K562 (cell line): ENCODE measurements around the gene ARL3. TPM values are rescaled to one million over a fixed set of nuclear protein-coding genes. Genes with fewer than 3 reads are reported as not detected.
A peak's percentile ranks its signal among the peaks of the same experiment; 100 is the strongest.

ENCODE experiments used
- ARID1B ChIP-seq: fragments of 450-650 bp; IDR thresholded peaks from 2 replicates; pipeline ENCODE4 v1.6.1; 2016; ENCODE audit warnings: antibody characterized with exemption, mild to moderate bottlenecking, inconsistent platforms
- ATF1 ChIP-seq, 2 experiments: fragments of 450-650 bp in 1 of 2; IDR thresholded peaks; 2 replicates each; pipeline ENCODE4 v1.6.1; 2016; ENCODE audit warnings: missing compliant biosample characterization in 1 of 2, missing genetic modification characterization in 1 of 2
- C11orf30 ChIP-seq: fragments of 450-650 bp; IDR thresholded peaks from 2 replicates; pipeline ENCODE4 v1.6.1; 2016; ENCODE audit warnings: low read depth, mild to moderate bottlenecking
- CBFA2T2 ChIP-seq: fragments of 450-650 bp; conservative IDR thresholded peaks from 2 replicates; pipeline ENCODE4 v1.6.1; 2017; ENCODE audit warnings: mild to moderate bottlenecking
- CHD4 ChIP-seq: fragments of 200-600 bp; sonication (generic); IDR thresholded peaks from 3 replicates; pipeline ENCODE4 v1.6.1; 2012; ENCODE audit warnings: low read depth, mild to moderate bottlenecking, mixed read lengths, low read length, inconsistent platforms; ENCODE audit not compliant: insufficient read depth, insufficient replicate concordance, poor library complexity, severe bottlenecking
- E2F3 ChIP-seq: fragments of 250-450 bp; sonication (Bioruptor Pico); IDR thresholded peaks from 2 replicates; pipeline ENCODE4 v1.4.0; 2020; ENCODE audit warnings: mild to moderate bottlenecking
- GABPA ChIP-seq: fragments of 200-800 bp; sonication (Bioruptor generic); conservative IDR thresholded peaks from 2 replicates; pipeline ENCODE4 v1.6.1; 2016; ENCODE audit warnings: low read depth, missing genetic modification characterization, missing compliant biosample characterization
- HDAC1 ChIP-seq, 2 experiments: fragments of 450-650 bp; IDR thresholded peaks; 2 replicates each; pipeline ENCODE4 v1.6.1; 2016 to 2017; ENCODE audit warnings: inconsistent platforms in 1 of 2, mild to moderate bottlenecking in 1 of 2, moderate library complexity in 1 of 2
- KLF1 ChIP-seq: fragments of 450-650 bp; IDR thresholded peaks from 2 replicates; pipeline ENCODE4 v1.6.1; 2016; ENCODE audit warnings: missing genetic modification characterization, missing compliant biosample characterization
- NCOR1 ChIP-seq: fragments of 450-650 bp; IDR thresholded peaks from 2 replicates; pipeline ENCODE4 v1.6.1; 2016; ENCODE audit warnings: mild to moderate bottlenecking, moderate library complexity
- PHF21A ChIP-seq: fragments of 450-650 bp; IDR thresholded peaks from 2 replicates; pipeline ENCODE4 v1.6.1; 2017; ENCODE audit warnings: low read depth, borderline replicate concordance
- RBM25 ChIP-seq: fragments of 200-400 bp; formaldehyde crosslinking; IDR thresholded peaks from 2 replicates; pipeline ENCODE4 v1.6.1; 2018; ENCODE audit warnings: low read length, low read depth, moderate library complexity; ENCODE audit not compliant: severe bottlenecking
- RFX1 ChIP-seq: fragments of 450-650 bp; IDR thresholded peaks from 2 replicates; pipeline ENCODE4 v1.6.1; 2016; ENCODE audit warnings: mild to moderate bottlenecking, moderate library complexity
- RFX5 ChIP-seq: IDR thresholded peaks from 2 replicates; pipeline ENCODE4 v1.6.1; 2011; ENCODE audit warnings: low read depth, mild to moderate bottlenecking, improper control_type of control experiment, low read length
- SLC30A9 ChIP-seq: fragments of 250-450 bp; sonication (Bioruptor Pico); IDR thresholded peaks from 2 replicates; pipeline ENCODE4 v1.8.0; 2022; ENCODE audit warnings: mild to moderate bottlenecking, moderate library complexity
- SMARCA4 ChIP-seq: fragments of 450-650 bp; IDR thresholded peaks from 2 replicates; pipeline ENCODE4 v1.6.1; 2016
- SP1 ChIP-seq: sonication (generic); formaldehyde crosslinking; IDR thresholded peaks from 2 replicates; pipeline ENCODE4 v1.8.1; 2022; ENCODE audit warnings: mild to moderate bottlenecking, missing genetic modification reagents
- ZBTB17 ChIP-seq: fragments of 450-650 bp; formaldehyde crosslinking; IDR thresholded peaks from 2 replicates; pipeline ENCODE4 v1.4.0; 2020; ENCODE audit warnings: mild to moderate bottlenecking
- ZNF184 ChIP-seq: sonication (generic); formaldehyde crosslinking; IDR thresholded peaks from 2 replicates; pipeline ENCODE4 v1.5.0; 2020; ENCODE audit warnings: missing genetic modification reagents
- ZNF41 ChIP-seq: fragments of 250-450 bp; sonication (Bioruptor Pico); conservative IDR thresholded peaks from 2 replicates; pipeline ENCODE4 v1.4.0; 2020; ENCODE audit warnings: mild to moderate bottlenecking
- polyA plus RNA-seq, 8 experiments: library from polyadenylated mRNA; depleted of rRNA in 4 of 8; stranded (reverse) in 5 of 8; unstranded in 3 of 8; fragments of >200 nt; fragmentation: Nextera tagmentation in 2 of 8; fragmentation: Illumina TruSeq in 1 of 8; extraction: Ambion mirVana in 2 of 8; extraction: Trizol in 1 of 8; gene quantifications; 2 replicates each; pipeline versions ENCODE4 v1.2.1 to v1.2.3, GENCODE V29; 2011 to 2014; ENCODE audit warnings: inconsistent platforms in 1 of 8, missing spikeins in 1 of 8
- total RNA-seq, 7 experiments: library from RNA; depleted of rRNA in 6 of 7; stranded (reverse); fragments of >200 nt in 6 of 7; fragmentation: Illumina TruSeq in 2 of 7; extraction: Trizol in 2 of 7; gene quantifications; 2 replicates each; pipeline versions ENCODE4 v1.2.1 to v1.2.3, GENCODE V29; 2011 to 2021; ENCODE audit warnings: low replicate concordance in 1 of 7
- TF ChIP-seq, protein P1 (sequence below), 2 experiments: fragments of 450-650 bp; conservative IDR thresholded peaks; 2 replicates each; pipeline ENCODE4 v1.6.1; 2017; ENCODE audit warnings: mild to moderate bottlenecking in 2 of 2, moderate library complexity in 2 of 2
- TF ChIP-seq, protein P2 (sequence below): sonication (generic); formaldehyde crosslinking; IDR thresholded peaks from 2 replicates; pipeline ENCODE4 v1.8.0; 2022; ENCODE audit warnings: mild to moderate bottlenecking, missing genetic modification reagents
- TF ChIP-seq, protein P3 (sequence below): sonication (generic); formaldehyde crosslinking; IDR thresholded peaks from 2 replicates; pipeline ENCODE4 v1.8.0; 2022; ENCODE audit warnings: missing genetic modification reagents, mild to moderate bottlenecking, moderate library complexity, borderline replicate concordance
- TF ChIP-seq, protein P4 (sequence below): sonication (generic); formaldehyde crosslinking; IDR thresholded peaks from 2 replicates; pipeline ENCODE4 v1.8.0; 2022; ENCODE audit warnings: mild to moderate bottlenecking, missing genetic modification reagents

ARL3 gene
- total and polyA plus RNA-seq, 9 of the 15 experiments (the other 6 are each of a cell fraction or from before 2014, with no cell fraction given): 2.9 to 8.9 (median 4.8) TPM

DNA sequence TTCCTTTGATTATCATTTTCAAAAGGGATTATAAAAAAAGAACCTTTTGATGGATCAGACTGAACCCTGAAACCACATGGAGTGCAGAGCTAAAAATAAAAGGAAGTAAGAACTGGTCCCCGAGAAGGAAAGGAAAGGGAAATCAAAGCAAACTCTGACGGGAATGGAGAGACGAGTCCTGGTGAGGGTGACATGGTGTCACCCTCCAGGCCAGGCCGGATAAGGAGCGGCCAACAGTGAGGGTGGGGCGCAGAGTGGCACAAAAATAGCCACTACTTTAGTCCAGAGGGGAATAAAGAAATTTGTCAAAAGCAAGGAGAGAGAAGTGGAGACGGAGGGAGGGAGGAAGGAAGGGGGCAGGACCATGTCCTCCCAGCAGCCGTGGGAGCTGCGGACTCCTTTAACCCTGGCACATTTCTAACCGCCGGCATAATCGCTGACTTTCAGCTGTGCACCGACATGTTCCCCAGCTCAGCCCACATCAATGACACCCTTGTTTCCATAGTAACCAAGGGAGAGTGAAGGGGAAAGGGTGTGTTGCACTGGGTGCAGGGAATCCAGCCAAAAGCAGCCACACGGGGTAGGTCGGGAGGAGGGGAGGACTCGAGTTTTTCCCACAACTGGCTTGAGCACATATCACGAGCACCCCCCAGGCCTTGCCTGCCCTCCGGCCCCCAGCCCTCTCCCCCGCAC, 40.2 kb downstream of the ARL3 start (continued):
- TF ChIP-seq E2F3 (CRISPR knock-in tag) (no peak), RBM25 (no peak), ZNF41 (CRISPR knock-in tag) (no peak), CBFA2T2 (peak; percentile 35), ATF1 (CRISPR knock-in tag; IDR thresholded peaks at IDR 0.05) (no peak), ATF1 (tag; IDR thresholded peaks at IDR 0.05) (no peak), C11orf30 (no peak), KLF1 (tag) (no peak), SP1 (CRISPR knock-in tag) (no peak), HDAC1 (IDR thresholded peaks at IDR 0.05) (0 out of 4 replicates have a peak, but pooled peaks of 1 of the 2 experiments have one; percentile 13), SMARCA4 (0 out of 2 replicates have a peak, but pooled peaks have one; percentile 24), RFX1 (peak; percentile 97), ZNF184 (CRISPR knock-in tag) (no peak), NCOR1 (peak; percentile 28; the same call in 1 of the 2 replicates), RFX5 (peak; percentile 83), GABPA (tag) (peak; percentile 63), ZBTB17 (CRISPR knock-in tag) (no peak), CHD4 (no peak), PHF21A (no peak), SLC30A9 (CRISPR knock-in tag) (no peak), ARID1B (peak; percentile 51)
- TF ChIP-seq, protein P1, sequence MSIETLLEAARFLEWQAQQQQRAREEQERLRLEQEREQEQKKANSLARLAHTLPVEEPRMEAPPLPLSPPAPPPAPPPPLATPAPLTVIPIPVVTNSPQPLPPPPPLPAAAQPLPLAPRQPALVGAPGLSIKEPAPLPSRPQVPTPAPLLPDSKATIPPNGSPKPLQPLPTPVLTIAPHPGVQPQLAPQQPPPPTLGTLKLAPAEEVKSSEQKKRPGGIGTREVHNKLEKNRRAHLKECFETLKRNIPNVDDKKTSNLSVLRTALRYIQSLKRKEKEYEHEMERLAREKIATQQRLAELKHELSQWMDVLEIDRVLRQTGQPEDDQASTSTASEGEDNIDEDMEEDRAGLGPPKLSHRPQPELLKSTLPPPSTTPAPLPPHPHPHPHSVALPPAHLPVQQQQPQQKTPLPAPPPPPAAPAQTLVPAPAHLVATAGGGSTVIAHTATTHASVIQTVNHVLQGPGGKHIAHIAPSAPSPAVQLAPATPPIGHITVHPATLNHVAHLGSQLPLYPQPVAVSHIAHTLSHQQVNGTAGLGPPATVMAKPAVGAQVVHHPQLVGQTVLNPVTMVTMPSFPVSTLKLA (conservative IDR thresholded peaks at IDR 0.05): peak in 1 of 2 experiments; percentile 32; a peak in 1 of 4 replicates
- TF ChIP-seq, protein P2, sequence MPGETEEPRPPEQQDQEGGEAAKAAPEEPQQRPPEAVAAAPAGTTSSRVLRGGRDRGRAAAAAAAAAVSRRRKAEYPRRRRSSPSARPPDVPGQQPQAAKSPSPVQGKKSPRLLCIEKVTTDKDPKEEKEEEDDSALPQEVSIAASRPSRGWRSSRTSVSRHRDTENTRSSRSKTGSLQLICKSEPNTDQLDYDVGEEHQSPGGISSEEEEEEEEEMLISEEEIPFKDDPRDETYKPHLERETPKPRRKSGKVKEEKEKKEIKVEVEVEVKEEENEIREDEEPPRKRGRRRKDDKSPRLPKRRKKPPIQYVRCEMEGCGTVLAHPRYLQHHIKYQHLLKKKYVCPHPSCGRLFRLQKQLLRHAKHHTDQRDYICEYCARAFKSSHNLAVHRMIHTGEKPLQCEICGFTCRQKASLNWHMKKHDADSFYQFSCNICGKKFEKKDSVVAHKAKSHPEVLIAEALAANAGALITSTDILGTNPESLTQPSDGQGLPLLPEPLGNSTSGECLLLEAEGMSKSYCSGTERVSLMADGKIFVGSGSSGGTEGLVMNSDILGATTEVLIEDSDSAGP (CRISPR knock-in tag): no peak
- TF ChIP-seq, protein P3, sequence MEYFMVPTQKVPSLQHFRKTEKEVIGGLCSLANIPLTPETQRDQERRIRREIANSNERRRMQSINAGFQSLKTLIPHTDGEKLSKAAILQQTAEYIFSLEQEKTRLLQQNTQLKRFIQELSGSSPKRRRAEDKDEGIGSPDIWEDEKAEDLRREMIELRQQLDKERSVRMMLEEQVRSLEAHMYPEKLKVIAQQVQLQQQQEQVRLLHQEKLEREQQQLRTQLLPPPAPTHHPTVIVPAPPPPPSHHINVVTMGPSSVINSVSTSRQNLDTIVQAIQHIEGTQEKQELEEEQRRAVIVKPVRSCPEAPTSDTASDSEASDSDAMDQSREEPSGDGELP (CRISPR knock-in tag): peak; percentile 86; the same call in 1 of the 2 replicates
- TF ChIP-seq, protein P4, sequence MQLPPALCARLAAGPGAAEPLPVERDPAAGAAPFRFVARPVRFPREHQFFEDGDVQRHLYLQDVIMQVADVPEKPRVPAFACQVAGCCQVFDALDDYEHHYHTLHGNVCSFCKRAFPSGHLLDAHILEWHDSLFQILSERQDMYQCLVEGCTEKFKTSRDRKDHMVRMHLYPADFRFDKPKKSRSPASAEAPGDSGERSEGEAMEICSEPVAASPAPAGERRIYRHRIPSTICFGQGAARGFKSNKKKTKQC (CRISPR knock-in tag): no peak
